ENCODE data around the gene NR2E1. TPM values are rescaled to one million over a fixed set of nuclear protein-coding genes. Genes with fewer than 3 reads are reported as not detected.

Gene NR2E1
- not detected in 2 replicates for total RNA-seq

DNA sequence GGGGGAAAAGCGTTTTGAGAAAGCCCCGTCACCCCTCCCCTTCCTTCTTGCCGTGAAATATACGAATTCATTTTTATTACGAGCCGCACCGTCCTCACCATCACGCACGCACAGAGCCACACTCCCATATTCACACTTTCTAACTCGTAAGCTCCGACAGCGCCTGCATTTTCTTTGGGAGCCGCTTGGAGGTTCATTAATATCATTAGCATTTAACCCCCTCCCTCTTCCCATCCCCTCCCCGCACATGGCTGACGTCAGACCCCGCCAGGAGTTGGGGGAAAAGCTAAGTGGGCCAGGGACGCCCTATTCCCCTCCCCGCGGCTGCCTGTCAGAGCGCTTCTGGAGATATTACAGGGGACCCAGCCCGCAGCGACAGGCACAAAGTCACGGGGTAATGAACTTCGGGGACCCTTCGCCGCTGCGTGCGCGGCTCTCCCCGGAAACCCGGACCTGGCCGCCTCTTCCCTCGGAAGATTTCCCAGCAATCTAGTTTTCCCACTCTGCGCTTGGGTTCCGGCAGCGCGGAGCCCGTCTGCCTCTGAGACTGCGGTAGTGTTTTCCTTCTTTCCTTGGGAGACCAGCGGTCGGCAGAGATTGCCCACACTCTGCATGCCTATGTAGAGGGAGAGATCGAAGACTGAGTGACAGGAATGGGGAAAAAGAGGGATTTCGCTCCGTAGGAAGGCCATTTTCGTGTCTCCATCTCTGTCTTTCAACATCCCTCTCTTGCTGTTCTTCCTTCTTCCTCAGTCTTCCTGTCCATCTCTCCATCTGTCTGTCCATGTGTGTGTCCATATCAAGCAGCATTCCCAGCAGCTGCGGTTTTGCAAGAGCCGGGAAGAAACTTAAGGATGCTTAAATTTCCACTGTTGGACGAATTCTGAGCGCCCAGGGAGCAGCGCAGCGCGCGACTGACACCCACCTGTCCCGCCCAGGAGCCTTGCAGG, at the start of gene NR2E1:
Gene NR2E1 (plus strand): TSS at position 309 of the 950 bp plus-strand sequence. CDS start 744 bp downstream, outside the sequence.

Other genes starting within 250 kb of the NR2E1 start
- 52.2 and 60.8 TPM in 2 replicates for gene SEC63, start 207.8 kb upstream of the NR2E1 start, total RNA-seq
- 24.8 and 30.9 TPM in 2 replicates for gene OSTM1, start 91.3 kb upstream of the NR2E1 start, total RNA-seq
- gene SNX3, start 95.0 kb downstream of the NR2E1 start, total RNA-seq = 247 and 312 TPM in 2 replicates
- 2.7 and 2.9 TPM in 2 replicates for gene AFG1L, start 129.0 kb downstream of the NR2E1 start, total RNA-seq

Data from thoracic aorta endothelial cell (primary cell).